Muscle of leg (tissue), 11 donors: ENCODE measurements around the gene HOGA1. TPM values are rescaled to one million over a fixed set of nuclear protein-coding genes. Genes with fewer than 3 reads are reported as not detected.
"Not testable (repeated sequence)": the region's sequence is repeated elsewhere in the genome, so short reads cannot be mapped to it uniquely, and the experiment has no call there.

Experiments used
- DNase-seq: peaks from one replicate; pipeline ENCODE4 v3.0.0; 2013
- H3K27ac ChIP-seq: one replicate; pipeline ENCODE4 v1.5.1; 2013; ENCODE audit warnings: mild to moderate bottlenecking, low read length, control low read depth
- H3K27me3 ChIP-seq: one replicate; pipeline ENCODE4 v1.6.1; 2013; ENCODE audit warnings: low read length; ENCODE audit not compliant: control insufficient read depth, insufficient read depth
- H3K36me3 ChIP-seq: one replicate; pipeline ENCODE4 v1.6.1; 2013; ENCODE audit warnings: low read length; ENCODE audit not compliant: control insufficient read depth, insufficient read depth
- H3K4me1 ChIP-seq: one replicate; pipeline ENCODE4 v1.6.1; 2013; ENCODE audit warnings: low read length; ENCODE audit not compliant: control insufficient read depth, insufficient read depth
- H3K4me3 ChIP-seq: one replicate; pipeline ENCODE4 v1.5.1; 2013; ENCODE audit warnings: low read length, control low read depth
- H3K9me3 ChIP-seq: replicated peaks from 2 replicates; pipeline ENCODE4 v1.6.1; 2013; ENCODE audit warnings: low read depth, low read length; ENCODE audit not compliant: control insufficient read depth
- WGBS: methylation state at CpG from one replicate; pipeline ENCODE4 v1.1.5; 2013; ENCODE audit warnings: missing lambda C conversion rate; ENCODE audit not compliant: insufficient coverage; 5-methylcytosine and 5-hydroxymethylcytosine counted together
- polyA plus RNA-seq, 8 donors: library from polyadenylated mRNA; unstranded; fragments of 120-200 nt; gene quantifications; one replicate each; pipeline versions ENCODE4 v1.2.1 to v1.2.3, GENCODE V29; 2013; ENCODE audit warnings: inconsistent platforms in 1 of 8, low replicate concordance in 1 of 8; ENCODE audit not compliant: insufficient read length in 8 of 8, insufficient read depth in 1 of 8
- total RNA-seq: library from RNA; stranded (reverse); fragments of 120-200 nt; gene quantifications from one replicate; pipeline ENCODE4 v1.2.4, GENCODE V29; 2013

HOGA1 gene
- total and polyA plus RNA-seq, 9 donors = 0.41 to 1.0 (median 0.76) TPM

GRCh38 chr10:97570789-97571471, 13.3 kb upstream of the HOGA1 start:
- DNase-seq = peak; percentile 82
- H3K27me3 ChIP-seq = no peaks in the 10 kb centered on the region
- peak overlapping the region; percentile 86 for H3K27ac ChIP-seq
- H3K4me3 ChIP-seq = no peak overlapping the region
- WGBS = 57% methylated on average over 3 of the region's 5 CpGs
- H3K9me3 ChIP-seq = no peaks in the 10 kb centered on the region
- H3K36me3 ChIP-seq = peaks cover 23% of the 10 kb centered on the region
- H3K4me1 ChIP-seq = peaks cover 54% of the 10 kb centered on the region

GRCh38 chr10:97571622-97572021, 12.6 kb upstream of the HOGA1 start:
- H3K36me3 ChIP-seq = peaks cover 23% of the 10 kb centered on the region
- 48% methylated on average over 3 of the region's 3 CpGs for WGBS
- no peaks in the 10 kb centered on the region for H3K9me3 ChIP-seq
- no peak overlapping the region for H3K4me3 ChIP-seq
- no peak for DNase-seq
- no peaks in the 10 kb centered on the region for H3K27me3 ChIP-seq
- H3K27ac ChIP-seq = peak overlapping the region; percentile 86
- H3K4me1 ChIP-seq = peaks cover 54% of the 10 kb centered on the region

GRCh38 chr10:97572214-97572989, 11.8 kb upstream of the HOGA1 start, which contains the start of gene ANKRD2:
ANKRD2 (plus strand) TSS chr10:97572779; CDS start chr10:97572789, 10 bp downstream.
- Histone ChIP-seq H3K27ac (peak within 1 kb of the TSS; percentile 86), H3K27me3 (no peaks in the 10 kb centered on the region), H3K36me3 (peaks cover 23% of the 10 kb centered on the region), H3K4me3 (no peak within 1 kb of the TSS), H3K4me1 (peaks cover 54% of the 10 kb centered on the region), H3K9me3 (no peaks in the 10 kb centered on the region)
- 63% methylated on average over 15 of the region's 16 CpGs for WGBS
- DNase-seq = peak; percentile 84

DNA sequence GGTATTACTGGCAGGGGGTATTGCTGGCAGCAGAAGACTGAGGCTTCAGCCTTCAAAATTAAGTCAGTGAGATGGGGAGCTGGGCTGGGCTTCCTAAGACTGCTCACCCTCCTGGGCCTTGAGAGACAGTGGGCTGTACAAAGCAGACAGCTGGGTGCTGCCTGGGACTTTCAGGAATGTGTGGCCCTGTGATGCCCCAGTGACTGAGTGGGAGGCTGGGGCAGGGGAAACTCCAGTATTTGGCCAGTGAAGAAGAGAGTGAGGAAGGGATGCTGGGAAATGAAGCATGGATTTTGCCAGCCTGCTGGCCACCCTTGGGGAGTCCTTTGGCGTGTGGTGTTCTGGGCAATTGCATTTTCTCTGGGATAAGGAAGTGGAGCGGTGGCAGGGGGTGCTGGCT, 11.2 kb upstream of the HOGA1 start:
- H3K36me3 ChIP-seq = peaks cover 21% of the 10 kb centered on the region
- peaks cover 54% of the 10 kb centered on the region for H3K4me1 ChIP-seq
- peak overlapping the region; percentile 62 for H3K27ac ChIP-seq
- H3K27me3 ChIP-seq = no peaks in the 10 kb centered on the region
- peak; percentile 27 for DNase-seq
- H3K9me3 ChIP-seq = no peaks in the 10 kb centered on the region
- no peak overlapping the region for H3K4me3 ChIP-seq
- no CpG with 5 or more reads among the region's 2 CpGs for WGBS

GRCh38 chr10:97573672-97574071, 10.5 kb upstream of the HOGA1 start:
- DNase-seq = no peak
- H3K27ac ChIP-seq = no peak overlapping the region
- H3K4me3 ChIP-seq = no peak overlapping the region
- peaks cover 18% of the 10 kb centered on the region for H3K36me3 ChIP-seq
- WGBS = 0% methylated on average over 1 of the region's 2 CpGs
- peaks cover 54% of the 10 kb centered on the region for H3K4me1 ChIP-seq
- no peaks in the 10 kb centered on the region for H3K9me3 ChIP-seq
- H3K27me3 ChIP-seq = peaks cover 3% of the 10 kb centered on the region

DNA sequence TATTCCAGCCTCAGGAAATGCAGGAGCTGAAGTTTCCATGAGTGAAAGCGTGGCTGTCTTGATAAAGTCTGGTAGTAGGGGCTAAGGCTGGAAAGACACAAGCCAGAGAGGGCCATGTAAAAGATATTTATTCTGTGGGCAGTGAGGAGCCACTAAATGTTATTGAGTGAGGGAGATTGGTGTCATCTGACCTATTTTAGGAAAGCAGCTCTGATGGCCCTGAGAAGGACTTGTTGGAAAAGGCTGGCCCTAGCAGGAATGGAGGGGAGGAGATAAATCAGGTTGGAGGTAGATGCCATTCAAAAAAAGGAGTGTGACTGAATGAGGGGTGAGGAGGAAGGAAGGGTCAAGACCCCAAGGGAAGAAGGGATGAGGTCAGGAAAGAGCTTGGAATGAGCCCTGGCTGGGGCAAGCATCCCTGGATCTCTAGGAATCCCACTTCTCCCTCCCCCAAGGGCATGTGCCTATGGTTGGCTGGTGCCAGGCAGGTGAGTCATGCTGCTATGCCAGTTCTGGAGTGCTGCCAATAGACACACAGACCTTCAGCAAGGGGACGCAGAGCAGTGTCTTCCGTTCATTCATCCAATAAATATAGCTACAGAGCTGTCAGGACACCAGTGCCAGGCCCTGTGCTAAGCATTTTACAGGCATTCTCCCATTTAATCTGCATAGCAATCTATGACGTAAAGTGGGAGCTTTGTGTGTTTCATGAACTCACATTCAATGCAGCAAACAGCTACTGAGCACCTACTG, 9.6 kb upstream of the HOGA1 start:
- DNase-seq = peak; percentile 77
- no peak overlapping the region for H3K4me3 ChIP-seq
- peaks cover 50% of the 10 kb centered on the region for H3K4me1 ChIP-seq

GRCh38 chr10:97575127-97575668, 9.0 kb upstream of the HOGA1 start:
- H3K27me3 ChIP-seq = peaks cover 4% of the 10 kb centered on the region
- no peak for DNase-seq
- peaks cover 43% of the 10 kb centered on the region for H3K4me1 ChIP-seq
- no peak overlapping the region for H3K4me3 ChIP-seq
- no peaks in the 10 kb centered on the region for H3K9me3 ChIP-seq
- H3K36me3 ChIP-seq = peaks cover 5% of the 10 kb centered on the region
- H3K27ac ChIP-seq = peak overlapping the region; percentile 70
- 86% methylated on average over 4 of the region's 6 CpGs for WGBS

More for the DNA sequence above, 9.6 kb upstream of the HOGA1 start:
- peak overlapping the region; percentile 70 for H3K27ac ChIP-seq
- H3K27me3 ChIP-seq = peaks cover 4% of the 10 kb centered on the region
- H3K9me3 ChIP-seq = no peaks in the 10 kb centered on the region
- WGBS = 93% methylated on average over 1 of the region's 4 CpGs
- H3K36me3 ChIP-seq = peaks cover 12% of the 10 kb centered on the region

- not testable (repeated sequence) for H3K36me3 ChIP-seq, H3K4me3 ChIP-seq, H3K27me3 ChIP-seq, DNase-seq, H3K27ac ChIP-seq, H3K9me3 ChIP-seq
- peaks cover 31% of the 10 kb centered on the region for H3K4me1 ChIP-seq
- no CpG with 5 or more reads among the region's 5 CpGs for WGBS
Measured at GRCh38 chr10:97576487-97576886, 7.7 kb upstream of the HOGA1 start.

DNA sequence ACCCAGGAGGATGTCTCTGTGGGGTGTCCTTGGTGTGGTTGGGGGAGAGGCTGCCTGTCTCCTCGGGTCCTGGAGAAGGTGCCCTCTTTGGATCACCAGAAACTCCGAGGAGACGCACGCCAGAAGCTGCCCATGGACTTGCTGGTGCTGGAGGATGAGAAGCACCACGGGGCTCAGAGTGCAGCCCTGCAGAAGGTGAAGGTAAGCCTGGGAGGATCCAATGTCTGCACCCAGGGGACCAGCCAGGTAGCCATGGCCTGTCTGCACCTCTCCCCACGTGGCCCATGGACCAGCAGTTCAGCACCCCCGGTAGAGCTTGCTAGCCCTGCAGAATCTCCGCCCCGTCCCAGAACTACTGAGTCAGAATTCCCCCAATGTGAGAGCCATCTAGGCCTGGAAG, 6.5 kb upstream of the HOGA1 start:
- Histone ChIP-seq H3K36me3 (no peaks in the 10 kb centered on the region), H3K4me3 (no peak overlapping the region), H3K27me3 (peaks cover 4% of the 10 kb centered on the region), H3K9me3 (no peaks in the 10 kb centered on the region), H3K27ac (no peak overlapping the region), H3K4me1 (peaks cover 18% of the 10 kb centered on the region)
- 69% methylated on average over 5 of the region's 9 CpGs for WGBS
- no peak for DNase-seq
